ENCODE measurements around the gene ARF4. TPM values are rescaled to one million over a fixed set of nuclear protein-coding genes. Genes with fewer than 3 reads are reported as not detected.

ARF4 gene
- total RNA-seq, 3 donors from 2014 or later: 114 to 164 (median 115) TPM

GRCh38 chr3:57604971-57605370, 7.8 kb upstream of the ARF4 start:
- no peaks in the 10 kb centered on the region for H3K4me1 ChIP-seq (ENCODE audit: low read depth)
- H3K4me3 ChIP-seq: no peak overlapping the region
- no peaks in the 10 kb centered on the region for H3K9me3 ChIP-seq
- no peaks in the 10 kb centered on the region for H3K36me3 ChIP-seq (ENCODE audit: low read depth)
- intact Hi-C loops (cut with DNase I, micrococcal nuclease): no loop called here
- ATAC-seq (peak; percentile 77), DNase-seq (peak in 1 of 3 donors; percentile 60)
- TF ChIP-seq, protein P1, sequence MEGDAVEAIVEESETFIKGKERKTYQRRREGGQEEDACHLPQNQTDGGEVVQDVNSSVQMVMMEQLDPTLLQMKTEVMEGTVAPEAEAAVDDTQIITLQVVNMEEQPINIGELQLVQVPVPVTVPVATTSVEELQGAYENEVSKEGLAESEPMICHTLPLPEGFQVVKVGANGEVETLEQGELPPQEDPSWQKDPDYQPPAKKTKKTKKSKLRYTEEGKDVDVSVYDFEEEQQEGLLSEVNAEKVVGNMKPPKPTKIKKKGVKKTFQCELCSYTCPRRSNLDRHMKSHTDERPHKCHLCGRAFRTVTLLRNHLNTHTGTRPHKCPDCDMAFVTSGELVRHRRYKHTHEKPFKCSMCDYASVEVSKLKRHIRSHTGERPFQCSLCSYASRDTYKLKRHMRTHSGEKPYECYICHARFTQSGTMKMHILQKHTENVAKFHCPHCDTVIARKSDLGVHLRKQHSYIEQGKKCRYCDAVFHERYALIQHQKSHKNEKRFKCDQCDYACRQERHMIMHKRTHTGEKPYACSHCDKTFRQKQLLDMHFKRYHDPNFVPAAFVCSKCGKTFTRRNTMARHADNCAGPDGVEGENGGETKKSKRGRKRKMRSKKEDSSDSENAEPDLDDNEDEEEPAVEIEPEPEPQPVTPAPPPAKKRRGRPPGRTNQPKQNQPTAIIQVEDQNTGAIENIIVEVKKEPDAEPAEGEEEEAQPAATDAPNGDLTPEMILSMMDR (IDR thresholded peaks at IDR 0.05): no peak

DNA sequence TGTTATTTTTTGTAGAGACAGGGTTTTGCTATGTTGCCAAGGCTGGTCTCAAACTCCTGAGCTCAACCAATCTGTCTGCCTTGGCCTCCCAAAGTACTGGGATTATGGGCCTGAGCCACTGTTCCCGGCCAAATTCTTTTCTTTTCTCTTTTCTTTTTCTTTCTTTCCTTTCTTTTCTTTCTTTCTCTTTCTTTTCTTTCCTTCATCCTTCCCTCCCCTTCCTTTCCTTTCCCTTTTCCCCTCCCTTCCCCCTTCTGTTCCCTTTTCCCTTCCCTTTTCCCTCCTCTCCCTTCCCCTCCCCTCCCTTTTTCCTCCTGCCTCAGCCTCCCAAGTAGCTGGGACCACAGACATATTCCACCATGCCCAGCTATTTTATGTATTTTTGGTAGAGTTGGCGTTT, 3.1 kb upstream of the ARF4 start:
- no peaks in the 10 kb centered on the region for H3K9me3 ChIP-seq
- ATAC-seq: no peak
- DNase-seq: no peak
- no peak overlapping the region for H3K4me3 ChIP-seq
- peaks cover 13% of the 10 kb centered on the region for H3K4me1 ChIP-seq (ENCODE audit: low read depth)
- intact Hi-C loops (cut with DNase I, micrococcal nuclease): no loop called here
- TF ChIP-seq, protein P1 (IDR thresholded peaks at IDR 0.05): no peak
- H3K36me3 ChIP-seq (ENCODE audit: low read depth): no peaks in the 10 kb centered on the region

GRCh38 chr3:57598765-57599360, 1.7 kb upstream of the ARF4 start:
- Histone ChIP-seq H3K36me3 (ENCODE audit: low read depth) (no peaks in the 10 kb centered on the region), H3K4me3 (no peak overlapping the region), H3K9me3 (no peaks in the 10 kb centered on the region), H3K4me1 (ENCODE audit: low read depth) (peaks cover 26% of the 10 kb centered on the region)
- TF ChIP-seq, protein P1 (IDR thresholded peaks at IDR 0.05): no peak
- no peak for DNase-seq
- no peak for ATAC-seq
- intact Hi-C loops (cut with DNase I, micrococcal nuclease): no loop called here

GRCh38 chr3:57596495-57597126, 533 bp downstream of the ARF4 start:
- H3K36me3 ChIP-seq (ENCODE audit: low read depth): no peaks in the 10 kb centered on the region
- peak overlapping the region; percentile 86 for H3K4me3 ChIP-seq
- peak; percentile 83 to 89 (median 85) for DNase-seq
- ATAC-seq: peak; percentile 49
- H3K4me1 ChIP-seq (ENCODE audit: low read depth): peaks cover 42% of the 10 kb centered on the region
- H3K9me3 ChIP-seq: no peaks in the 10 kb centered on the region
- intact Hi-C loops (cut with DNase I, micrococcal nuclease): loop anchor here in 1 of 2 donors (2.0 kb wide), 1 partner anchor 40 kb away; the partner anchor contains the start of gene PDE12
- TF ChIP-seq, protein P1 (IDR thresholded peaks at IDR 0.05): no peak

GRCh38 chr3:57594576-57594975, 2.6 kb downstream of the ARF4 start:
- no peak overlapping the region for H3K4me3 ChIP-seq
- TF ChIP-seq, protein P1 (IDR thresholded peaks at IDR 0.05): no peak
- DNase-seq (no peak), ATAC-seq (no peak)
- intact Hi-C loops (cut with DNase I, micrococcal nuclease): no loop called here
- no peaks in the 10 kb centered on the region for H3K9me3 ChIP-seq
- no peaks in the 10 kb centered on the region for H3K36me3 ChIP-seq (ENCODE audit: low read depth)
- H3K4me1 ChIP-seq (ENCODE audit: low read depth): peaks cover 42% of the 10 kb centered on the region

Measured in mucosa of descending colon (tissue), 3 donors.